HG02798 (cell line): ENCODE measurements around the gene ZCCHC8.
"Not testable (repeated sequence)": the region's sequence is repeated elsewhere in the genome, so short reads cannot be mapped to it uniquely, and the experiment has no call there.

Source experiments
- ATAC-seq: cut with Tn5 transposase; IDR thresholded peaks from one replicate; pipeline ENCODE4 v1.9.1; 2021; ENCODE audit warnings: mild to moderate bottlenecking; ENCODE audit not compliant: unreplicated experiment, poor library complexity

ZCCHC8 gene

DNA sequence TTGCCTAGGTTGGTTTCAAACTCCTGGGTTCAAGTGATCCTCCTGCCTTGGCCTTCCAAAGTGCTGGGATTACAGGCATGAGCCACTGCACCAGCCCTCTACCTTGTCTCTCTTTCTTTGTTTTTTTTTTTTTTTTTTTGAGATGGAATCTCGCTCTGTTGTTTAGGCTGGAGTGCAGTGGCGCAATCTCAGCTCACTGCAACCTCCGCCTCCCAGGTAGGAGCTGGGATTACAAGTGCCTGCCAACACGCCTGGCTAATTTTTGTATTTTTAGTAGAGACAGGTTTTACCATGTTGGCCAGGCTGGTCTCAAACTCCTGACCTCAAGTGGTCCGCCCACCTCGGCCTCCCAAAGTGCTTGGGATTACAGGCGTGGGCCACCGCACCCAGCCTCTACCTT, 61.9 kb downstream of the ZCCHC8 start:
- ATAC-seq, result not testable (repeated sequence)

- ATAC-seq, result no peak
These were observed 63.0 kb downstream of the ZCCHC8 start for GRCh38 chr12:122437656-122438121.

DNA sequence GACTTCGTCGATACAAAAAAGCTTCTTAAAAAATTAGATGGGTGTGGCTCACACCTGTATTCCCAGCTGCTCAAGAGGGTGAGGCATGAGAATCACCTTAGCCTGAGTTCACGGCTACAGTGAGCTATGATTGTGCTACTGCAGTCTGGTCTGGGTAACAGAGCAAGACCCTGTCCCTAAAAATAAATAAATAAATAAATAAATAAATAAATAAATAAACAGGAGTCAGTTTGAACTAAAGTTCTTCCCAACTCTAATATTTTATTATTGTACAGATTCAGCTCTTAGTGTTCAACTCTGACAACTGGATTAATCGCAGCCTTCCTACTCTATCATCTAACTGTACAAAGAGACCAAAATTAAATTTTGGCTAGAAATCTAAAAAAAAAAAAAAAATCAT, 65.5 kb downstream of the ZCCHC8 start:
- ATAC-seq, result no peak

- not testable (repeated sequence) for ATAC-seq
These were observed 71.7 kb downstream of the ZCCHC8 start for GRCh38 chr12:122429043-122429442.

DNA sequence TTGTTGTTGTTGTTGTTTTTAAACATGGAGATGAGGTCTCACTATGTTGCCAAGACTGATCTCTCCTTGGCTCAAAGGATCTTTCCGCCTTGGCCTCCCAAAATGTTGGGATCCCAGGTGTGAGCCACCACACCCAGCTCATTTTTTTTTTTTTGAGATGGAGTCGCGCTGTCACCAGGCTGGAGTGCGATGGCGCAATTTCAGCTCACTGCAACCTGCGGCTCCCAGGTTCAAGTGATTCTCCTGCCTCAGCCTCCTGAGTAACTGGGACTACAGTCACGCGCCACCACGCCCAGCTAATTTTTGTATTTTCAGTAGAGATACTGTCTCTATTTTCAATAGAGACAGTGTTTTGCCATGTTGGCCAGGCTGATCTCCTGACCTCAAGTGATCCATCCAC, 73.3 kb downstream of the ZCCHC8 start:
- no peak for ATAC-seq

GRCh38 chr12:122423258-122424165, 77.2 kb downstream of the ZCCHC8 start:
- ATAC-seq, result no peak

DNA sequence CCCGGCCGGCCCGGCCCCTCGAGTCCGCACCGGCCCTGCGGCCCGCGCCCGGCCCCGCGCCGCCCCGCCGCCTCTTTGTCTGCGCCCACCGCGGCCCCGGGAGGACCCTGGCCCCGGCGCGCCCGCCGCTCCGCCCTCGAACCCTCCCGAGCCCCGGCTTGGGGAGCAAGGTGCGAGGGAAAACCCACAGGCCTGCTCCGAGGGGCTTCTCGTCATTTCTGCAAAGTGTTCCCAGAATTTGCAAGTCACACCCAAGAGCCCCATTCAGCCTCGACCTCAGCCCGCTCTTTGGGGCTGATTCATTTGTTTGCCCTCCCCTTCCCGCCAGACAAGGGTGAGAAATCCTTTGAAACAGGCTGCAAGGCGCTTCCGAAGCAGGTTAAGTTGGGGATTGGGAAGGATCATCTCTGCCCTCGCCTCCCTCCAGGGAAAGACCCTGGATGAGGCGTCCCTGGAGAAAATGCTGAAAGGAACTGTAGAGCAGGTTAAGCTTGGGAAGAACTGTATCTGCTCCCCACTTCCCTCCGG, 77.9 kb downstream of the ZCCHC8 start:
- ATAC-seq, result no peak

DNA sequence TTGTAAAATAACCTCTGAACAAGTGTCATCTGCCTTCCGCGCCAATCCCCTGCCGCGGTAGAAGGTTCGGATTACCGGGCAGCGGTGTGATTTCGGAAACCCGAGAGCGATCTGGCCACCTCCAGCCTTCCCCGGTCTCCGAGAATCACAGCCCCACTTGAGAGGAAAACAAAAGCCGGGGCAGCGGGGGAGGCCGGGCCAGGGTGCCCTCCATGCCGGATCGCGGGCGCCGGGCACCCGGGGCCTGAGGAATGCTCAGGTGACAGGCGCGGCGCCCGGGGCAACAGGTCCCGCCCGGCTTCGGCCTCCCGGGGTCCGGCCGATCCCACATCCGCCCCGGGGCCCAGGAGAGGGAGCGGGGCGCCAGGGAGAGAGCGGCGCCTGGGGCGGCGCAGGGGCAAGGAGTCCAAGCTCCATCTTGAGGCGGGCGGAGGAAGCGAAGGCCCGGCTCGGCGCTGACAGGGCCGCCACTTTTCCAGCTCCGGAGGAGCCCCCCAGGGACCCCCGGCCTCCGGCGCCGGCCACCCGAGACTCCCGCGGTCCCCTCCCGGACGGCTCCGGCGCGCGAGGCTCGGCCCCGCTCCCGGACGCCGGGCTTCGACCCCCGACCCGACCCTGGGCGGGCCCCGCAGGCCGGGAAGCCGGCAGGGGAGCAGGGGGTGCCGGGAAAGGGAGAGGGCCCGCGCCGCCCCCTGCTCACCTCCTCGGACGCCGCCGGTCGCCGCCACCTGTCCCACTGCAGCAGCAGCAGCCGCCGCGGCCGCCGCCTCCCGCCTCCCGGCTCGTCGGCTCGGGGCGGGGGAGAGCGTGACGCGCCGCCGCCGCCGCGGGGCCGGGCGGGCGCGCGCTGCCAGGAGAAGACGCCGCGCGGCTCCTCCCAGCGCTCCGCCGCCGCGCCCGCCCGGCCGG, 78.7 kb downstream of the ZCCHC8 start, which contains the start of gene CLIP1:
Gene CLIP1 (minus strand): TSS at position 849 of the 909 bp plus-strand sequence. CDS start 42,217 bp downstream, outside the sequence.
- peak; percentile 75 for ATAC-seq
